Measurements from ENCODE around the gene PHC3.

The PHC3 gene

DNA sequence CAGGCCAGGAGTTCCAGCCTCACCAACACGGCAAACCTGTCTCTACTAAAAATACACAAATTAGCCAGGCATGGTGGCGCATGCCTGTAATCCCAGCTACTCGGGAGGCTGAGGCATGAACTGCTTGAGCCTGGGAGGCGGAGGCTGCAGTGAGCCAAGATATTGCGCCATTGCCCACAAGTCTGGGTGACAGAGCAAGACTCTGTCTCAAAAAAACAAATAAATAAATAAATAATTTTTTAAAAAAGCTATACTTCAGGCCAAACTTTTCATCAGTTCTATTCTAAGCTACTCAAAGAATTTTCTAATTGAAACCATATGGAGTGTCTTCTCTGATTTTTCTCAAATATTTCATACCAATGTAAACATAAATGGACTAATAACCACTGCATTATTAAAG is 43.5 kb downstream of the PHC3 start:
- TF ChIP-seq, protein P1, sequence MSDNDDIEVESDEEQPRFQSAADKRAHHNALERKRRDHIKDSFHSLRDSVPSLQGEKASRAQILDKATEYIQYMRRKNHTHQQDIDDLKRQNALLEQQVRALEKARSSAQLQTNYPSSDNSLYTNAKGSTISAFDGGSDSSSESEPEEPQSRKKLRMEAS (IDR thresholded peaks at IDR 0.05) = no peak
- TF ChIP-seq NFIC (IDR thresholded peaks at IDR 0.05) = no peak
- no peak for TF ChIP-seq TEAD4 (IDR thresholded peaks at IDR 0.05)
- no peak for TF ChIP-seq RAD21 (IDR thresholded peaks at IDR 0.05; ENCODE audit: low read depth)
- TF ChIP-seq CREB1 (IDR thresholded peaks at IDR 0.05; ENCODE audit: low read depth) = no peak
- TF ChIP-seq, protein P2, sequence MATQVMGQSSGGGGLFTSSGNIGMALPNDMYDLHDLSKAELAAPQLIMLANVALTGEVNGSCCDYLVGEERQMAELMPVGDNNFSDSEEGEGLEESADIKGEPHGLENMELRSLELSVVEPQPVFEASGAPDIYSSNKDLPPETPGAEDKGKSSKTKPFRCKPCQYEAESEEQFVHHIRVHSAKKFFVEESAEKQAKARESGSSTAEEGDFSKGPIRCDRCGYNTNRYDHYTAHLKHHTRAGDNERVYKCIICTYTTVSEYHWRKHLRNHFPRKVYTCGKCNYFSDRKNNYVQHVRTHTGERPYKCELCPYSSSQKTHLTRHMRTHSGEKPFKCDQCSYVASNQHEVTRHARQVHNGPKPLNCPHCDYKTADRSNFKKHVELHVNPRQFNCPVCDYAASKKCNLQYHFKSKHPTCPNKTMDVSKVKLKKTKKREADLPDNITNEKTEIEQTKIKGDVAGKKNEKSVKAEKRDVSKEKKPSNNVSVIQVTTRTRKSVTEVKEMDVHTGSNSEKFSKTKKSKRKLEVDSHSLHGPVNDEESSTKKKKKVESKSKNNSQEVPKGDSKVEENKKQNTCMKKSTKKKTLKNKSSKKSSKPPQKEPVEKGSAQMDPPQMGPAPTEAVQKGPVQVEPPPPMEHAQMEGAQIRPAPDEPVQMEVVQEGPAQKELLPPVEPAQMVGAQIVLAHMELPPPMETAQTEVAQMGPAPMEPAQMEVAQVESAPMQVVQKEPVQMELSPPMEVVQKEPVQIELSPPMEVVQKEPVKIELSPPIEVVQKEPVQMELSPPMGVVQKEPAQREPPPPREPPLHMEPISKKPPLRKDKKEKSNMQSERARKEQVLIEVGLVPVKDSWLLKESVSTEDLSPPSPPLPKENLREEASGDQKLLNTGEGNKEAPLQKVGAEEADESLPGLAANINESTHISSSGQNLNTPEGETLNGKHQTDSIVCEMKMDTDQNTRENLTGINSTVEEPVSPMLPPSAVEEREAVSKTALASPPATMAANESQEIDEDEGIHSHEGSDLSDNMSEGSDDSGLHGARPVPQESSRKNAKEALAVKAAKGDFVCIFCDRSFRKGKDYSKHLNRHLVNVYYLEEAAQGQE (IDR thresholded peaks at IDR 0.05; ENCODE audit: low read depth) = no peak
- no peak for TF ChIP-seq EGR1 (IDR thresholded peaks at IDR 0.05)
- TF ChIP-seq FOXM1 (IDR thresholded peaks at IDR 0.05; ENCODE audit: borderline replicate concordance, low read depth) = no peak

DNA sequence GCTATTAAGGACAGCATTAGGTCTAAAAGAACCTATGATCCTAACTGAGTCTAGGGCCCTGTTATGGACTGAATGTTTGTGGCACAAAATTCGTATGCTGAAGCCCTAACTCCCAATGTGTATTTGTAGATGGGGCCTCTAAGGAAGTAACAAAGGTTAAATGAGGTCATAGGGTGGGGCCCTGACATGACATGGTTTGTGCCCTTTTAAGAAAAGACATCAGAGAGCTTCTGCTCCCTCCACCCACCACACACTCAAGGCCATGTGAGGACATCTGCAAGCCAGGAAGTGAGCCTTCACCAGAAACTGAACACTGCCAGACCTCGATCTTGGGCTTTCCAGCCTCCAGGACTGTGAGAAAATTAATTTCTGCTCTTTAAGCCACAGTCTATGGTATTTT is 49.2 kb downstream of the PHC3 start:
- TF ChIP-seq CEBPB (IDR thresholded peaks at IDR 0.05) (no peak), RAD21 (IDR thresholded peaks at IDR 0.05; ENCODE audit: low read depth) (no peak), TAF1 (IDR thresholded peaks at IDR 0.05; ENCODE audit: low read depth) (no peak), NFIC (IDR thresholded peaks at IDR 0.05) (no peak), YY1 (IDR thresholded peaks at IDR 0.05; ENCODE audit: low read depth) (no peak)
- TF ChIP-seq, protein P2 (IDR thresholded peaks at IDR 0.05; ENCODE audit: low read depth) = no peak

DNA sequence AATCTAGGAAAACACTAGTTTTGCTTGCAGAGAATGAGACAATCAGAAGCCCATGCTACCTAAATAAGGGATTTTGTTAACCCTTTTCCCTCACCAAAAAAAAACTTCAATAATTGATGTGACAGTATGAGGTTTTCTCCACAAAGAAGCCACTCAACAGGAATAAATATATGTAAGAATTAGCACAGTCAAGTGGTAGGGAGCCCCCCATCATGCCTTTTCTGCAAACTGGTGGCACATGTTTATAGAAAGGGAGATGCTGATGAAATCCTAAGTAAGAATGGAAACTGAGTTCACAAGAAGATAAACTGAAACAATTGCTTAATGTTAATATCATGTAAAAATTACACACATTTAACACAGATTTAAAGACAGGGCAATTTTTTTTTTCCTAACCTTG is 51.0 kb downstream of the PHC3 start:
- TF ChIP-seq CEBPB (IDR thresholded peaks at IDR 0.05) = no peak
- TF ChIP-seq NFIC (IDR thresholded peaks at IDR 0.05) = no peak
- TF ChIP-seq TCF12 (IDR thresholded peaks at IDR 0.05; ENCODE audit: low read depth) = no peak
- no peak for TF ChIP-seq EP300 (IDR thresholded peaks at IDR 0.05; ENCODE audit: borderline replicate concordance)
- TF ChIP-seq YY1 (IDR thresholded peaks at IDR 0.05; ENCODE audit: low read depth) = no peak
- no peak for TF ChIP-seq RAD21 (IDR thresholded peaks at IDR 0.05; ENCODE audit: low read depth)
- no peak for TF ChIP-seq TEAD4 (IDR thresholded peaks at IDR 0.05)
- TF ChIP-seq, protein P3, sequence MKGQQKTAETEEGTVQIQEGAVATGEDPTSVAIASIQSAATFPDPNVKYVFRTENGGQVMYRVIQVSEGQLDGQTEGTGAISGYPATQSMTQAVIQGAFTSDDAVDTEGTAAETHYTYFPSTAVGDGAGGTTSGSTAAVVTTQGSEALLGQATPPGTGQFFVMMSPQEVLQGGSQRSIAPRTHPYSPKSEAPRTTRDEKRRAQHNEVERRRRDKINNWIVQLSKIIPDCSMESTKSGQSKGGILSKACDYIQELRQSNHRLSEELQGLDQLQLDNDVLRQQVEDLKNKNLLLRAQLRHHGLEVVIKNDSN (IDR thresholded peaks at IDR 0.05) = no peak
- TF ChIP-seq FOXM1 (IDR thresholded peaks at IDR 0.05; ENCODE audit: borderline replicate concordance, low read depth) = no peak
- no peak for TF ChIP-seq CREB1 (IDR thresholded peaks at IDR 0.05; ENCODE audit: low read depth)
- TF ChIP-seq TAF1 (IDR thresholded peaks at IDR 0.05; ENCODE audit: low read depth) = no peak
- TF ChIP-seq ZBTB7A (IDR thresholded peaks at IDR 0.05; ENCODE audit: low read depth) = no peak
- no peak for TF ChIP-seq EGR1 (IDR thresholded peaks at IDR 0.05)
- TF ChIP-seq, protein P2 (IDR thresholded peaks at IDR 0.05; ENCODE audit: low read depth) = no peak
- TF ChIP-seq, protein P1 (IDR thresholded peaks at IDR 0.05) = no peak

DNA sequence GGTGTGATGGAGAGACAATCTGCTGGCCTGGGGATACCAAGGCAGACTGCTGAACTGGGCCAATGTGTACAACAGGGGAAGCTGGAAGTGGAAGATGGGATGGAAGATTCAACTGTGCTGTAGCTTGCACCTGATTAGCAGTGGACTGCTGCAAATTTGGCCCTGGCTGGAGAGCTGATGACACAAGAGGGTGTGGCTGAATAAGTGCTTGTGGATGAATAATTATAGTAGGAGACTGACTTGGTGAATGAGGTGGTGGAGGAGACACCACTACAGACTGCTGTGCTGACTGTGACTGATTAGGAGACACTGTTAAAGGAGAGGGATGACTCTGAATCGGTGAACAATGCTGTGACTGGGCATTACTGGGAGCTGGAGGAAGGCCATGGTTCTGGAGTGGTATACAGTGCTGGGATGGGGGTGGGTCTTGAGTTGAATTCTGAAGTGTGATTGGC is 52.5 kb downstream of the PHC3 start:
- TF ChIP-seq, protein P2 (IDR thresholded peaks at IDR 0.05; ENCODE audit: low read depth) = no peak
- TF ChIP-seq, protein P1 (IDR thresholded peaks at IDR 0.05) = no peak
- no peak for TF ChIP-seq YY1 (IDR thresholded peaks at IDR 0.05; ENCODE audit: low read depth)
- no peak for TF ChIP-seq TCF12 (IDR thresholded peaks at IDR 0.05; ENCODE audit: low read depth)
- TF ChIP-seq TAF1 (IDR thresholded peaks at IDR 0.05; ENCODE audit: low read depth) = no peak
- TF ChIP-seq EGR1 (IDR thresholded peaks at IDR 0.05) = no peak
- TF ChIP-seq, protein P3 (IDR thresholded peaks at IDR 0.05) = no peak
- TF ChIP-seq EP300 (IDR thresholded peaks at IDR 0.05; ENCODE audit: borderline replicate concordance) = no peak
- TF ChIP-seq RAD21 (IDR thresholded peaks at IDR 0.05; ENCODE audit: low read depth) = no peak
- no peak for TF ChIP-seq ZBTB7A (IDR thresholded peaks at IDR 0.05; ENCODE audit: low read depth)
- TF ChIP-seq TEAD4 (IDR thresholded peaks at IDR 0.05) = no peak
- no peak for TF ChIP-seq CEBPB (IDR thresholded peaks at IDR 0.05)

Measured in Ishikawa (cell line).